ENCODE data around the gene OTUD5.

Gene OTUD5

GRCh38 chrX:48899078-48899410 is 58.4 kb downstream of the OTUD5 start:
- Histone ChIP-seq H3K4me3 (ENCODE audit: insufficient read length, low read depth) (no peak overlapping the region), H3K9ac (ENCODE audit: insufficient read length, low read depth) (no peak overlapping the region)
- no peak for DNase-seq (ENCODE audit: low read depth, low spot score)

DNA sequence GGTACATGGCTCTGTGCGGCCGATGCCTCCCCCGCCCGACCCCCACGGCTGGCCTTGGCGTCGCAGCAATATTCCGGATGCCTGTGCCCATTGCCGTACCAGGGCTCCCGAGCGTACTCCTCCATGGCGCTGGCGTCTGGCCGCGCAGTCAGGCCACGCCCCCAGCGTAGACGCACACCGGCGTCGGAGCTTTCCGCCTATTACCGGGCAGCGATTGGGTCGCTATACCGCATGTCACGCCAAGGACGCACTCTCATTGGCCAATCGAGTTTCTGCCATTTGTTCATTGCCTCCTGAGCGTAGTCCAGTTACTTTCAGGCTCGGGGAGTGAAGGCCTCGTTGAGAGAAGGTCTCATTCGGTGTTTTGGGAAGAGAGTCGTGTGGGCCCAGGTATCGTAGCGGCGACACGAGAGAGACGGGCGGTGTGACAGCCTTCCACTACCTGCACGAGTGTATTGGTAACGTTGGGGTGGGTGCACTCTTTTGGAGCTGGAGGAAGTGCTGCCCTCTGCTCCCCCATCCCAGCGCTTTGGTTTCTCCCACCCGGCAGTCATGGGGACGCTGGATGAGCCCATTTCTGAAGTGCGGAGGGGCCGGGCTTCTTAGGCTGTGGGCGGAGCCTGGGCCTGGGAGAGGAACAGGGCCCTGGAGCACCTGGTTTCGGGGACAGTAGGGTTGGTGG is 59.6 kb downstream of the OTUD5 start, which contains the start of the genes PQBP1 and TIMM17B:
Gene PQBP1, plus strand, starts transcription at position 306 of the 682 bp plus-strand sequence. CDS start 580 bp downstream, outside the sequence.
Gene TIMM17B, minus strand, starts transcription at position 144 of the 682 bp plus-strand sequence. Its CDS starts 19 bp downstream, at position 125.
- peak within 1 kb of the TSS; percentile 89 for H3K4me3 ChIP-seq (ENCODE audit: insufficient read length, low read depth)
- H3K9me3 ChIP-seq (ENCODE audit: insufficient read depth, low read length), result no peaks in the 10 kb centered on the region
- H3K27me3 ChIP-seq (ENCODE audit: insufficient read depth, insufficient read length), result no peaks in the 10 kb centered on the region
- peak within 1 kb of the TSS; percentile 95 for H3K9ac ChIP-seq (ENCODE audit: insufficient read length, low read depth)
- peaks cover 66% of the 10 kb centered on the region for H3K36me3 ChIP-seq (ENCODE audit: insufficient read depth, insufficient read length, low read length)
- TF ChIP-seq SUZ12 (IDR thresholded peaks at IDR 0.05; ENCODE audit: extremely low read depth, insufficient read depth, insufficient read length) (no peak), YY1 (IDR thresholded peaks at IDR 0.05; ENCODE audit: insufficient read depth, insufficient read length) (peak; percentile 45)
- DNase-seq (ENCODE audit: low read depth, low spot score), result peak; percentile 92
- H3K4me1 ChIP-seq (ENCODE audit: insufficient read depth, insufficient read length), result peaks cover 2% of the 10 kb centered on the region

More at GRCh38 chrX:48899078-48899410, 58.4 kb downstream of the OTUD5 start:
- no peaks in the 10 kb centered on the region for H3K27me3 ChIP-seq (ENCODE audit: insufficient read depth, insufficient read length)
- H3K36me3 ChIP-seq (ENCODE audit: insufficient read depth, insufficient read length, low read length), result peaks cover 67% of the 10 kb centered on the region
- TF ChIP-seq SUZ12 (IDR thresholded peaks at IDR 0.05; ENCODE audit: extremely low read depth, insufficient read depth, insufficient read length), result no peak
- TF ChIP-seq YY1 (IDR thresholded peaks at IDR 0.05; ENCODE audit: insufficient read depth, insufficient read length), result no peak
- no peak for TF ChIP-seq ZNF274 (IDR thresholded peaks at IDR 0.05; ENCODE audit: low read depth, low read length)
- H3K9me3 ChIP-seq (ENCODE audit: insufficient read depth, low read length), result no peaks in the 10 kb centered on the region
- H3K4me1 ChIP-seq (ENCODE audit: insufficient read depth, insufficient read length), result peaks cover 2% of the 10 kb centered on the region

DNA sequence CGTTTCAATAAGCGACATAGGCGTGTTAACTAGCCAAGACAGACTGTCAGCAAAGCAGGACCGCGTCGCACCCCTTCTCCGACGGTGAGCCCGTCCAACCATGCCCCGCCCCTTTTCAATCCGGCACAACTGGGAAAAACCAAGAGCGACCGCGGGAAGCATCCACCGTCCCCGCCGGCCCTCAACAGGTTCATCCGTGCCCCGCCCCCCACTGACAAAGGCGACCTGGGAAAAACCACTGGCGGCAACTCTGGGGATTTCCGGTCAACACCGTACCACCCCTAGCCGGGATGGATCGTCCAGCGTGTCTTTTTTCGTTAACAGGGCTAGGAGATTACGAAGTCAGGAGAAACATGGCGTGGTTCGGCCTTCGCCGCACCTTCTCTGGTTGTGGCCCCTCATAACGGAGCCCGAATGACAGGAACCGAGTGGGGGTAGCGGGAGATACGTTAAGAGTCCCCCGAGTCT is 60.2 kb downstream of the OTUD5 start:
- DNase-seq (ENCODE audit: low read depth, low spot score), result peak; percentile 81
- no peaks in the 10 kb centered on the region for H3K9me3 ChIP-seq (ENCODE audit: insufficient read depth, low read length)

DNA sequence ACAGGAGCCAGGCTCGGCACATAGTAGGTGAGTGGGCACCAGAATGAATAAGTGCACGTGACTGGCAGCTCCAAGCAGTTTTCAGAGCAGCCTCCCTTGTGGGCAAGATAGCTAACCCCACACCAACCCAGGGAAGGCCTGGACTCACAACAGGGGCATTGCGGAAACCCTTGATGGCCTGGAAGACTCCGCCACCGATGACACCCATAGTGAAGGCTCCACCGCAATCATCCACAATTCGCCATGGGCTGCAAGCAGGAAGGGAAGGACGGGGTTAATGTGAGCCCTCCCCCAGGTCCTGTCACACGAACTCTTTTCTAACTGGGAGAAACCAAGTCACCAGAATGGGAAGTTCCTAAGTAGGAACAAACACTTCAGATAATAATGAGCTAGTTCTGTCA is 60.8 kb downstream of the OTUD5 start:
- TF ChIP-seq ZNF274 (IDR thresholded peaks at IDR 0.05; ENCODE audit: low read depth, low read length), result no peak
- no peak for TF ChIP-seq SUZ12 (IDR thresholded peaks at IDR 0.05; ENCODE audit: extremely low read depth, insufficient read depth, insufficient read length)
- no peak for TF ChIP-seq YY1 (IDR thresholded peaks at IDR 0.05; ENCODE audit: insufficient read depth, insufficient read length)
- no peak for DNase-seq (ENCODE audit: low read depth, low spot score)
- Histone ChIP-seq H3K36me3 (ENCODE audit: insufficient read depth, insufficient read length, low read length) (peaks cover 55% of the 10 kb centered on the region), H3K9ac (ENCODE audit: insufficient read length, low read depth) (peak overlapping the region; percentile 95), H3K27me3 (ENCODE audit: insufficient read depth, insufficient read length) (no peaks in the 10 kb centered on the region), H3K9me3 (ENCODE audit: insufficient read depth, low read length) (no peaks in the 10 kb centered on the region), H3K4me3 (ENCODE audit: insufficient read length, low read depth) (peak overlapping the region; percentile 89), H3K4me1 (ENCODE audit: insufficient read depth, insufficient read length) (peaks cover 4% of the 10 kb centered on the region)

More for the DNA sequence above, 60.2 kb downstream of the OTUD5 start:
- Histone ChIP-seq H3K27me3 (ENCODE audit: insufficient read depth, insufficient read length) (no peaks in the 10 kb centered on the region), H3K4me3 (ENCODE audit: insufficient read length, low read depth) (peak overlapping the region; percentile 89), H3K4me1 (ENCODE audit: insufficient read depth, insufficient read length) (peaks cover 2% of the 10 kb centered on the region), H3K36me3 (ENCODE audit: insufficient read depth, insufficient read length, low read length) (peaks cover 61% of the 10 kb centered on the region), H3K9ac (ENCODE audit: insufficient read length, low read depth) (peak overlapping the region; percentile 95)
- no peak for TF ChIP-seq YY1 (IDR thresholded peaks at IDR 0.05; ENCODE audit: insufficient read depth, insufficient read length)
- TF ChIP-seq SUZ12 (IDR thresholded peaks at IDR 0.05; ENCODE audit: extremely low read depth, insufficient read depth, insufficient read length), result no peak
- no peak for TF ChIP-seq ZNF274 (IDR thresholded peaks at IDR 0.05; ENCODE audit: low read depth, low read length)

- H3K9me3 ChIP-seq (ENCODE audit: insufficient read depth, low read length), result no peaks in the 10 kb centered on the region
- H3K4me3 ChIP-seq (ENCODE audit: insufficient read length, low read depth), result no peak overlapping the region
- H3K27me3 ChIP-seq (ENCODE audit: insufficient read depth, insufficient read length), result no peaks in the 10 kb centered on the region
- H3K36me3 ChIP-seq (ENCODE audit: insufficient read depth, insufficient read length, low read length), result peaks cover 44% of the 10 kb centered on the region
- H3K4me1 ChIP-seq (ENCODE audit: insufficient read depth, insufficient read length), result peaks cover 7% of the 10 kb centered on the region
- H3K9ac ChIP-seq (ENCODE audit: insufficient read length, low read depth), result no peak overlapping the region
- DNase-seq (ENCODE audit: low read depth, low spot score), result no peak
- TF ChIP-seq SUZ12 (IDR thresholded peaks at IDR 0.05; ENCODE audit: extremely low read depth, insufficient read depth, insufficient read length), result no peak
- no peak for TF ChIP-seq YY1 (IDR thresholded peaks at IDR 0.05; ENCODE audit: insufficient read depth, insufficient read length)
- no peak for TF ChIP-seq ZNF274 (IDR thresholded peaks at IDR 0.05; ENCODE audit: low read depth, low read length)
These were observed 62.5 kb downstream of the OTUD5 start for GRCh38 chrX:48894891-48895290.

DNA sequence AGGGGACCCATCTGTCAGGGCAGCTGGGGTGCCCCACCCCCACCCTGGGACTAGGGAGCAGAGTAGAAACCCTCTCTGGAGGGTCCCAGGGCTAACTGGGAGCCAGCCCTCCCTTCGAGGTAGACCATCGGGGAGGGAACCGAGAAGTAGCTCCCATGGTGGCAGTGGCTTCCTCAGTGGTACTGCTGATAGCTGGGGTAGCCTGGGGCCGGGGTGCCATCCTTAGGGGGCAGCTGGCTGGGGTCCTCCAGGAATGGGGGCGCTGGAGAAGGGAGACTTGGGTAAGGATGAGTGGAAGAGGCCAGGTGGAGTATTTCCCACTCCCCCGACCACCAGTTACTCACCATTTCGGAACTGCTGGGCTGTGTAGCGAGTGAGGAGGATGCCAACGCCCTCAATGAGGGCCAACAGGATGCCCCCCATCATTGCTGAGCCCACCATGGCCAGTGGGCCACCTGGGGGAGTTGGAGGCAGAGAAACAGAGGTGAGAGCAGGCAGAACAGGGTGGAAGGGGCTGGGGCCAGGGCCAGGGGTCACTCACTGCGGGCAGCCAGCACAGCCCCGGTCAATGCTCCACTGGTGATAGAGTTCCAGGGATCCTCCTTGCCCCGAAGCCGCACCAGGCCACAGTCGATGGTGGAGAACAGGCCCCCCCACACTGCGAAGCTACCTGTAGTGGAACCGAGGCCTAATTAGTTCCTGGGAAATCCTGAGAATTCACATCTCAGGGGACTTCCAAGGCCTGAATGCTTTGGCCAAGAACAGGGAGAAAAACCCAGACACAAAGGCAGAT is 63.7 kb downstream of the OTUD5 start:
- no peak overlapping the region for H3K9ac ChIP-seq (ENCODE audit: insufficient read length, low read depth)
- DNase-seq (ENCODE audit: low read depth, low spot score), result no peak
- no peaks in the 10 kb centered on the region for H3K9me3 ChIP-seq (ENCODE audit: insufficient read depth, low read length)
- peaks cover 7% of the 10 kb centered on the region for H3K4me1 ChIP-seq (ENCODE audit: insufficient read depth, insufficient read length)
- H3K4me3 ChIP-seq (ENCODE audit: insufficient read length, low read depth), result no peak overlapping the region
- no peak for TF ChIP-seq ZNF274 (IDR thresholded peaks at IDR 0.05; ENCODE audit: low read depth, low read length)
- no peak for TF ChIP-seq SUZ12 (IDR thresholded peaks at IDR 0.05; ENCODE audit: extremely low read depth, insufficient read depth, insufficient read length)
- no peak for TF ChIP-seq YY1 (IDR thresholded peaks at IDR 0.05; ENCODE audit: insufficient read depth, insufficient read length)
- peaks cover 34% of the 10 kb centered on the region for H3K36me3 ChIP-seq (ENCODE audit: insufficient read depth, insufficient read length, low read length)
- H3K27me3 ChIP-seq (ENCODE audit: insufficient read depth, insufficient read length), result no peaks in the 10 kb centered on the region

DNA sequence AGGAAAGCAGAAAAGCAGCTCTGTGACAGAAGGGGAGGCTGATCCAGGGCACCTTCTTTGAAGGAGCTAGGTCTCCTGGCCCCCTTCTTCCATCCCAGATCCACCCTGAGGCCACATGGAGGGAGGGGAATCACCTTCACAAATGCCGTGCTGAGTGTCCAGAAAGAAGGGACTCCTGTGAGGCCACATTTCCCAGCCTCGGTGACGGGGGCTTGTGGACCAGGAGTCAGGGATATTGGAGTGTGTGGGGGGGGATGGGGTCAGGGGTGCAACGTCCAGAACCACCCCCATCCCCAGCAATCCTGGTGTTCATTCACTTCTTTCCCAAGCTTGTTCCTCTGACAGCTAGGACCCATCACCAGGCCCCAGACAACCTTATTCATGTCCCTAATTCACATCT is 64.5 kb downstream of the OTUD5 start:
- Histone ChIP-seq H3K36me3 (ENCODE audit: insufficient read depth, insufficient read length, low read length) (peaks cover 29% of the 10 kb centered on the region), H3K9me3 (ENCODE audit: insufficient read depth, low read length) (no peaks in the 10 kb centered on the region), H3K4me3 (ENCODE audit: insufficient read length, low read depth) (no peak overlapping the region), H3K9ac (ENCODE audit: insufficient read length, low read depth) (no peak overlapping the region), H3K4me1 (ENCODE audit: insufficient read depth, insufficient read length) (peaks cover 5% of the 10 kb centered on the region), H3K27me3 (ENCODE audit: insufficient read depth, insufficient read length) (no peaks in the 10 kb centered on the region)
- no peak for DNase-seq (ENCODE audit: low read depth, low spot score)
- TF ChIP-seq ZNF274 (IDR thresholded peaks at IDR 0.05; ENCODE audit: low read depth, low read length) (no peak), SUZ12 (IDR thresholded peaks at IDR 0.05; ENCODE audit: extremely low read depth, insufficient read depth, insufficient read length) (no peak), YY1 (IDR thresholded peaks at IDR 0.05; ENCODE audit: insufficient read depth, insufficient read length) (no peak)

Measured in NT2/D1 (cell line).